K562 (cell line): ENCODE measurements around the gene CABLES1. TPM values are rescaled to one million over a fixed set of nuclear protein-coding genes. Genes with fewer than 3 reads are reported as not detected.
A peak's percentile ranks its signal among the peaks of the same experiment; 100 is the strongest.

Experiments used
- ATF3 ChIP-seq, 2 experiments: fragments of 450-650 bp in 1 of 2; sonication (generic) in 1 of 2; formaldehyde crosslinking in 1 of 2; IDR thresholded peaks in 1 of 2; conservative IDR thresholded peaks in 1 of 2; 2 replicates each; pipeline versions ENCODE4 v1.6.1 to v1.8.1; 2016 to 2023; ENCODE audit warnings: mild to moderate bottlenecking in 2 of 2, moderate library complexity in 2 of 2, inconsistent platforms in 1 of 2, missing genetic modification reagents in 1 of 2
- BRD4 ChIP-seq: fragments of 200-600 bp; sonication (generic); IDR thresholded peaks from 2 replicates; pipeline ENCODE4 v1.6.1; 2017; ENCODE audit warnings: inconsistent platforms
- GATAD2B ChIP-seq: fragments of 450-650 bp; IDR thresholded peaks from 2 replicates; pipeline ENCODE4 v1.6.1; 2017; ENCODE audit warnings: mild to moderate bottlenecking, borderline replicate concordance
- HDAC8 ChIP-seq: fragments of 450-650 bp; IDR thresholded peaks from 2 replicates; pipeline ENCODE4 v1.6.1; 2016; ENCODE audit warnings: mild to moderate bottlenecking, missing genetic modification characterization, moderate library complexity, missing compliant biosample characterization
- MEIS2 ChIP-seq: fragments of 450-650 bp; IDR thresholded peaks from 2 replicates; pipeline ENCODE4 v1.6.1; 2014; ENCODE audit warnings: mild to moderate bottlenecking; ENCODE audit not compliant: partially characterized antibody
- MIER1 ChIP-seq: fragments of 450-650 bp; IDR thresholded peaks from 2 replicates; pipeline ENCODE4 v1.6.1; 2016; ENCODE audit warnings: antibody characterized with exemption, mild to moderate bottlenecking, low read depth
- RBM14 ChIP-seq: fragments of 200-400 bp; formaldehyde crosslinking; IDR thresholded peaks from 2 replicates; pipeline ENCODE4 v1.6.1; 2018; ENCODE audit warnings: low read depth, mild to moderate bottlenecking, low read length, moderate library complexity, borderline replicate concordance; ENCODE audit not compliant: insufficient read depth
- RBM15 ChIP-seq: fragments of 200-400 bp; formaldehyde crosslinking; IDR thresholded peaks from 2 replicates; pipeline ENCODE4 v1.6.1; 2018; ENCODE audit warnings: mild to moderate bottlenecking, low read length, moderate library complexity; ENCODE audit not compliant: insufficient read depth
- RCOR1 ChIP-seq, 2 experiments: IDR thresholded peaks; 2 replicates each; pipeline ENCODE4 v1.6.1; 2012; ENCODE audit warnings: low read depth in 2 of 2, low read length in 2 of 2, borderline replicate concordance in 1 of 2, improper control_type of control experiment in 1 of 2
- REST ChIP-seq, 2 experiments: fragments of 450-650 bp; formaldehyde crosslinking in 1 of 2; IDR thresholded peaks; 2 replicates each; pipeline versions ENCODE4 v1.4.0 to v1.6.1; 2014 to 2020; ENCODE audit warnings: mild to moderate bottlenecking in 2 of 2, borderline replicate concordance in 1 of 2, low read depth in 1 of 2
- SMC3 ChIP-seq: conservative IDR thresholded peaks from 2 replicates; pipeline ENCODE4 v1.6.1; 2011; ENCODE audit warnings: low read depth, low read length, improper control_type of control experiment; ENCODE audit not compliant: insufficient read depth
- SRSF7 ChIP-seq: fragments of 200-400 bp; formaldehyde crosslinking; optimal IDR thresholded peaks from 2 replicates; pipeline ENCODE3; 2017; ENCODE audit warnings: mild to moderate bottlenecking, low read depth, low read length
- ZNF174 ChIP-seq: fragments of 250-450 bp; sonication (Bioruptor Pico); IDR thresholded peaks from 2 replicates; pipeline ENCODE4 v1.4.0; 2020; ENCODE audit warnings: mild to moderate bottlenecking
- ZNF224 ChIP-seq: sonication (generic); formaldehyde crosslinking; IDR thresholded peaks from 2 replicates; pipeline ENCODE4 v1.8.0; 2022; ENCODE audit warnings: mild to moderate bottlenecking, missing genetic modification reagents
- polyA plus RNA-seq, 8 experiments: library from polyadenylated mRNA; depleted of rRNA in 4 of 8; stranded (reverse) in 5 of 8; unstranded in 3 of 8; fragments of >200 nt; fragmentation: Nextera tagmentation in 2 of 8; fragmentation: Illumina TruSeq in 1 of 8; extraction: Ambion mirVana in 2 of 8; extraction: Trizol in 1 of 8; gene quantifications; 2 replicates each; pipeline versions ENCODE4 v1.2.1 to v1.2.3, GENCODE V29; 2011 to 2014; ENCODE audit warnings: inconsistent platforms in 1 of 8, missing spikeins in 1 of 8
- total RNA-seq, 7 experiments: library from RNA; depleted of rRNA in 6 of 7; stranded (reverse); fragments of >200 nt in 6 of 7; fragmentation: Illumina TruSeq in 2 of 7; extraction: Trizol in 2 of 7; gene quantifications; 2 replicates each; pipeline versions ENCODE4 v1.2.1 to v1.2.3, GENCODE V29; 2011 to 2021; ENCODE audit warnings: low replicate concordance in 1 of 7
- TF ChIP-seq, protein P1 (sequence below): fragments of 450-650 bp; formaldehyde crosslinking; IDR thresholded peaks from 2 replicates; pipeline ENCODE4 v1.4.0; 2020; ENCODE audit warnings: mild to moderate bottlenecking, moderate library complexity

CABLES1 gene
- total and polyA plus RNA-seq, 9 of the 15 experiments (the other 6 are each of a cell fraction or from before 2014, with no cell fraction given), result 0.04 to 0.10 (median 0.06) TPM; not detected in 3

- peak; percentile 86 for TF ChIP-seq SMC3
- no peak for TF ChIP-seq ATF3 (IDR thresholded peaks at IDR 0.05)
- TF ChIP-seq ATF3 (CRISPR knock-in tag; conservative IDR thresholded peaks at IDR 0.05), result no peak
- no peak for TF ChIP-seq RBM15
- TF ChIP-seq RBM14, result no peak
- no peak for TF ChIP-seq BRD4
- TF ChIP-seq HDAC8 (tag), result no peak
- no peak for TF ChIP-seq MIER1
- TF ChIP-seq MEIS2, result no peak
- no peak for TF ChIP-seq ZNF224 (CRISPR knock-in tag)
- TF ChIP-seq REST (IDR thresholded peaks at IDR 0.05; ENCODE audit: borderline replicate concordance), result peak; percentile 78; the same call in 1 of the 2 replicates
- TF ChIP-seq REST (CRISPR knock-in tag; IDR thresholded peaks at IDR 0.05; ENCODE audit: low read depth), result no peak
- 0 out of 2 replicates have a peak, but pooled peaks have one; percentile 33 for TF ChIP-seq GATAD2B
- no peak for TF ChIP-seq ZNF174 (CRISPR knock-in tag)
- peak in 1 of 2 experiments; percentile 61; a peak in 1 of 4 replicates for TF ChIP-seq RCOR1 (IDR thresholded peaks at IDR 0.05; ENCODE audit: borderline replicate concordance in 1 of 2, low read depth in 2 of 2, low read length in 2 of 2)
- TF ChIP-seq SRSF7, result no peak
- TF ChIP-seq, protein P1, sequence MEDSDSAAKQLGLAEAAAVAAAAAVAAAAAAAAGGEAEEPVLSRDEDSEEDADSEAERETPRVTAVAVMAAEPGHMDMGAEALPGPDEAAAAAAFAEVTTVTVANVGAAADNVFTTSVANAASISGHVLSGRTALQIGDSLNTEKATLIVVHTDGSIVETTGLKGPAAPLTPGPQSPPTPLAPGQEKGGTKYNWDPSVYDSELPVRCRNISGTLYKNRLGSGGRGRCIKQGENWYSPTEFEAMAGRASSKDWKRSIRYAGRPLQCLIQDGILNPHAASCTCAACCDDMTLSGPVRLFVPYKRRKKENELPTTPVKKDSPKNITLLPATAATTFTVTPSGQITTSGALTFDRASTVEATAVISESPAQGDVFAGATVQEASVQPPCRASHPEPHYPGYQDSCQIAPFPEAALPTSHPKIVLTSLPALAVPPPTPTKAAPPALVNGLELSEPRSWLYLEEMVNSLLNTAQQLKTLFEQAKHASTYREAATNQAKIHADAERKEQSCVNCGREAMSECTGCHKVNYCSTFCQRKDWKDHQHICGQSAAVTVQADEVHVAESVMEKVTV (CRISPR knock-in tag), result peak; percentile 71
- TF ChIP-seq, all 486 proteins: peak for 9
These were observed 3.5 kb upstream of the CABLES1 start (continued) for GRCh38 chr18:23131693-23132319.
